Measurements from ENCODE around the gene CHRDL2.

Gene CHRDL2

DNA sequence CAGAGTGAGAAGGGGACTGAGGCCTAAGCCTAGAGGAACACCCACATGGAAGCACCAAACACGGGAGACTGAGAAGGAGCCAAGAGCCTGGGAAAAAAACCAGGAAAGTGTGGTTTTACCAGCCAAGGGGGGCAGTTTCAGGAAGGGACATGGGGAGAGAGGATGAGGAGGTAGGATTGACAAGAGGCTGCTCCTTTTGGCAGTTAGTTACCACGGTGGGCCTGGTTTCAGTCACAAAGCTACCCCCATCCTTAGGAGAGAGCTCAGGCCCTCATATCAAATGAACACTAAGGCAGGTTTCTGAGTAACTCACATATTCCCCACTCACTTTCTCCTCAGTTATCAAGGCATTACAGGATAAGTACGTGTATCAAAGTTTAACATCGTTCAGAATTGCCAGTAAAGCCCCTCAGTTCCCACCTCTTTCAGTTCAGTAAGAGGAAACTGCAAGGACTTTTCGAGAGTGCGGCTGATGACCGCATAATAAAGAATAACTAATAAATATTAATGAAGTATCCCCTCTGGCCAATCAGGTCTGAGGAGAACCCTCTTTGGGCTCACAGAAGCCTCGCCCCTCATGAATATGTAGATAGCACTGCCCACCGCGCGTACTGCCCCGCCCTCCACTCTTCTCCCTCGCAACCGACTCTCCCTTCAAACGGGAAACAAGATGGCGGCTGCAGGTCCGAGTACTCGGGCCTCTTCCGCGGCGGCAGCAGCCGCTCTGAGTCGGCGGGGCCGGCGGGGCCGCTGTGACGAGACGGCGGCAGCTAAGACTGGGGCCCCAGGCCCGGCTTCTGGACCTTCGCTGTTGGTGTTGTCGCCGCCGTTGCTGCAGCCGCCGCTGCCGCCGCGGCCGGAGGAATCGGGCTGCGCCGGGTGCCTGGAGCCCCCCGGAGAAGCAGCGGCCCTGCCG lies 17.2 kb upstream of the CHRDL2 start, which contains the start of gene RNF169:
Gene RNF169 (plus strand): TSS at position 639 of the 916 bp plus-strand sequence. CDS start 32 bp downstream, at position 671.
- peak in 55 of 56 donors; percentile 27 to 97 (median 87) for DNase-seq

- no peak for DNase-seq
Measured at GRCh38 chr11:74746868-74747267, 15.6 kb upstream of the CHRDL2 start.

GRCh38 chr11:74744277-74744676 lies 13.1 kb upstream of the CHRDL2 start:
- DNase-seq: no peak

DNA sequence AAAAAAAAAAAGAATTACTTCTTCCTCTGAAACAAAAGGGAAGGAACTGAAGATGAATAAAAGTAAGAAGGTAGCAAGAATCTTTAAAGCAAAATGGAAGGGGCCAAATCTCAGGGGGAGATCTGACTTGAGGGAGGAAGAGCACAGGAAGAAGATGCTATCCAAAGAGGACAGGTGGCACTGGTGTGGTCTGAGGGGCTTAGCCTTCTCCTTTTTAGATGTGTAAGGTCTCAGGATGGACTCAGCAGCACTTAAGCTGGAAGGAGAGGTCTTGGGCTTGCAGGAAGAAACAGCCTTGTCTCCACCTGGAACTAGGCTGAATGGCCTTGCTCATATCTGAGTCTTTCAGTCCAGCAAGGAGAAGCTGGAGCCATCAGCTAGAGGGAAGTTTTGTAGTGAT lies 12.4 kb upstream of the CHRDL2 start:
- DNase-seq: no peak

GRCh38 chr11:74742070-74742469 lies 10.8 kb upstream of the CHRDL2 start:
- no peak for DNase-seq

- DNase-seq: peak in 8 of 56 donors; percentile 5 to 56 (median 25)
Measured at GRCh38 chr11:74739546-74740270, 8.5 kb upstream of the CHRDL2 start.

- DNase-seq: no peak
Measured at GRCh38 chr11:74736031-74736430, 4.8 kb upstream of the CHRDL2 start.

DNA sequence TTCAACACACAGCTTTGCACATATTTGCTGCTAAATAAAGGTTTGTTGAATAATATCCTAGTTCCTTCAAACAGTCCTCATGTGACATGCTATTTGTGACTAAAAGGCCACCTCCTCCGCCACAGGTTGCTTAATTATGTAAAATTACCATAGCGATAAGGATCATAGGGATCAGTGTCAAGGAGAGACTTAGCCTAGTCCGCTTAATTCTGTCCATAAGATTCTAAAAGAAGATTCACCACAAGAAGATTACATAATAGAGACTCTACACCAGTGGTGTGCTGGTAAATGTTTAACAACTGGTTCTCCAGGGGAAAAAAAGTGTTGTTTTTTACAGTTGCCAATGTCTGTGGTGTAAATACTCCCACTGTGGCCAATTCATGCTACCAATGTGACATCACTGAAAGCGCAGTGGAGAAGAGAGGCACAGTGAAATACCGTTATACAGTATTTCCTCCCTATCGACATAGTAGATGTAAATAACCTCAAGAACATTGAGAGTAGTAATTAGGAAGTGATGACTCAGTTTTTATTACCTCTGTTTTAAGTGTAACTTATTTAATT lies 4.2 kb upstream of the CHRDL2 start:
- no peak for DNase-seq

DNA sequence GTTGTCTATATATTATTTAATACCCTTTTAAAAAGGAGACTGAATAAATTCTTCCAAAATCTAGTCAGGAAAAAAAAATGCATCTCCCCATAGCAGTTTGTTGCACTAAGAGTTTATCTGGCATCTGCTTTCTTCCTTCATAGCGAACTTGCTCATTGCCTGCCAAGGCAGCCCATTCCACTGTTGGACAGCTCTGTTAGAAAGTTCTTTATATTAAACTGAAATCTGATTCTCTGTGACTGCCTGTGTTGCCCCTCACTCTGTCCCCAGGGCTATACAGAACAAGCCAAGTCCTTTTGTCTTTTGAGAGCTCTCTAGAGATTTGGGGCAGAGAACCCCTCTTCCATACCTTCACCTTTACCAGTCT lies 3.3 kb upstream of the CHRDL2 start:
- DNase-seq: no peak

- DNase-seq: no peak
Measured at GRCh38 chr11:74730571-74731260, 510 bp downstream of the CHRDL2 start.

- no peak for DNase-seq
Measured at GRCh38 chr11:74729397-74729796, 1.8 kb downstream of the CHRDL2 start.

- DNase-seq: peak in 51 of 56 donors; percentile 5 to 75 (median 42)
Measured at GRCh38 chr11:74726547-74727182, 4.6 kb downstream of the CHRDL2 start.

- DNase-seq: no peak
Measured at GRCh38 chr11:74725701-74726100, 5.5 kb downstream of the CHRDL2 start.

- DNase-seq: no peak
Measured at GRCh38 chr11:74723511-74723910, 7.7 kb downstream of the CHRDL2 start.

DNA sequence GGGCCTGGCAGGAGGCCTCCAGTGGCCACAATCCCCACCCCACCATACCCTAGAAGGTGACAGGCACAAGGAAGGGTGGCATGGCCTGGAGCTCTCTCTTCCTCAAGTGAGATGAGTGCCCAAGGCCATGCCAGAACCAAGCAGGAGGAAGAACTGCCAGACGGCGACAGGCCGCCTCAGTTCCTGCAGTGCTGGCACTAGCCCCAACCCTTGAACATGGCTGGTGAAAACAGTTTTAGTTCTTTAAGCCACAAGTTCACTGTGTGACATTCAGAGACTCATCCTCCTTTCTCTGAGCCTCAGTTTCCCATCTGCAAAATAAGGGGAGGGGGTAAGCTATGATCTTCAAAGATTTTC lies 9.8 kb downstream of the CHRDL2 start:
- DNase-seq: peak in 12 of 56 donors; percentile 28 to 69 (median 51)

DNA sequence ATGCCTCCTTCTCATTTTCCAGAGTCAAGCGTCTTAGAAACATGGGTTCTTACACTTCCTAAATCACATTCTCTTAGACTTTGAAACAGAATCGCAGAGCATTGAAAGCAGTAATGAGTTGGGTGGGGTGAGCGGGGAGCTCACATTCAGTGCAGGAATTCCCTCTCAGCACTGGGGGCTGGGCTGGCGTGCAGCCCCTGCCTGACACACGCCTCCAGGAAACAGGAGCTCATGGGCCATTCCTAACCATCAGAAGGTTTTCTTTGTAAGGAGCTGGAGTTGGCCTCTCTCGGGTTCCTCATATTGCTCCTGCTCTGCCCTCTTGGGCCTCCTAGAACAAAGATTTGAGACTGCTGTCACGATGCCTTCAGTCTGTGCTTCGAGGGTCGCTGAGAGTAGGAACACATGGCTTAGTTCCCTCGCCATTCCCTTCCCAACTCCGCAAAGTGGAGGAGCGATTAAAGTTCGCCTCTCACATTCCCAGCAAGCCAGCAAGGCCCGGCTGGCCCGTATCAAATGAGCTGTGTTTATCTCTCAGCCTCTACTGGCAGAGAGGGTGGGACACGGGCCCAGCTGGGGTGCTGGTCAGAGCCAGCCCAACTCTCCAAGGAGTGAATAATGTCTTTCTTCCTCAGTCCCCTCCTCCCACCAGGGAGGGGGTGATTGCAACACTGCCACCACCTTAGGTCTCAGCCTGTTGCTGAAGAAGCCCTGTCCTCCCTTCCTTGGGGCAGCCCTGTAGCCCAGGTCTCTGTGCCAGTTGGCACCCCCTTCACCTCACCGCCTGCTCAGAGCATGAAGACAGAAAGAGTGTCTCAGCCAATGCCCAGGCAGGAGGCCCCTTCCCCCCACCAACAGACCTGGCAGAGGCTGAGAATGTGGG lies 10.4 kb downstream of the CHRDL2 start:
- peak in 51 of 56 donors; percentile 17 to 84 (median 49) for DNase-seq

DNA sequence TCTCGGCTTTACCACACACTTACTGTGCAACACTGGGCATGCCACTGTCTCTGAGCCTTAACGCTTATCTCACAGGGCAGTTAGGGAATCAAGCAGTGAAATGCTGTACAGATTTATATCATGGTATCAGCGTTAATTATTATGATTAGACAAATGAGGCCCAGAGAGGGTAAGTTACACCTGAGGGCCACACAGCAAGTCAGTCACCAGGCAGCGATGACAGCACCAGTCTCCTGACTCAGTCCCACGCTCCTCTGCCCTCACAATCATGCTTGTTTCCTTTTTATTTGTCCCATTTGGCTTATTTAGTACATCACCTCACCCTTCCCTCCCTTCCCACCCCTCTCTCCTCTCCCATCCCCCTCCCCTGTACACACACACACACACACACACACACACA lies 12.2 kb downstream of the CHRDL2 start:
- no peak for DNase-seq

DNA sequence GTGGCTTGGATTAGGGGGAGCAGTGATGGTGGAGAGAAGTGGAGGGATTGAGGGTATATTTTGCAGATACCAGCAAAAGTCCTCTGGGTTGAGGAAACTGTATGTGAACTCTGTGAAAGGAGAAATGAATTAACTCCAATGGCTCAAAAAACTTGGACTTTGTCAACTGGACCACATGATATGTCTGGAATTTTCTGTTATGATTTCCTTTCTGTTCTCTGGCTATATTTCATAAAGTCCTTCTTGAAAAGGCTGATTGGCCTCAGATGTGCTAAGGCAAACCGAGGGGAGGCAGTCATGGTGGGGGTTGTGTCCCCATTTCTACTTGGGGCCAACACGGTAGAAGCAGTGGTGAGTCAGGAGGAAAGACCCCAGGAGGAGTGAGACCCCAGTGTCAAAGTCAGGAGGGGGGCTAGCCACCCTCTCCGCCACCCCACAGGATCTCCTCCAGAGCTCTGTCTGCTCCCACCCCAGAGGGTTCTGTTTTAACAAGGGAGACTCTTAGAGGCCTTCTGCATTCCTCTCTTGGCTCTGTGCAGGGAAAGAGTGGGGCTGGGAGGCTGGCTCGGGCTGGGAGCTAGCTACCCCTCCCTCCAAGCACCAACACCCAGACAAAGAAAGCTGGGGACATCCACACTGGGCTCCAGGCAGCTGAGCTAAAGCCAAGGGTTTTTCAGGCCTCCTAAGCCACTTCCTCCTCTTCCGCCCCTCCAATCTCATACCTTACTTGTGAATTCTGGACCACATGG lies 13.8 kb downstream of the CHRDL2 start:
- DNase-seq: peak in 1 of 56 donors; percentile 5

GRCh38 chr11:74714904-74715303 lies 16.3 kb downstream of the CHRDL2 start:
- DNase-seq: no peak
